Smooth muscle cell (in vitro differentiated cells): ENCODE measurements around the gene ZNF563. TPM values are rescaled to one million over a fixed set of nuclear protein-coding genes. Genes with fewer than 3 reads are reported as not detected.

ENCODE experiments used
- DNase-seq: peaks from one replicate; lab custom pipeline; 2025; ENCODE audit not compliant: unreplicated experiment; lab: John Stamatoyannopoulos, UW
- H2AFZ ChIP-seq: fragments of 200-600 bp; sonication (generic); 2 replicates; pipeline ENCODE4 v1.6.0; 2016; ENCODE audit warnings: antibody characterized with exemption, low read depth, mild to moderate bottlenecking
- H3F3A ChIP-seq: fragments of 200-600 bp; sonication (generic); 2 replicates; pipeline ENCODE4 v1.6.0; 2017; ENCODE audit warnings: antibody characterized with exemption, low read depth
- H3K27ac ChIP-seq: fragments of 200-600 bp; sonication (generic); 2 replicates; pipeline ENCODE4 v1.5.1; 2016; ENCODE audit warnings: low read depth, mild to moderate bottlenecking
- H3K27me3 ChIP-seq: fragments of 200-600 bp; sonication (generic); 2 replicates; pipeline ENCODE4 v1.6.1; 2016; ENCODE audit warnings: low read depth, mild to moderate bottlenecking
- H3K36me3 ChIP-seq: fragments of 200-600 bp; sonication (generic); 2 replicates; pipeline ENCODE4 v1.5.1; 2016; ENCODE audit warnings: low read depth
- H3K4me1 ChIP-seq: fragments of 200-600 bp; sonication (generic); 2 replicates; pipeline ENCODE4 v1.5.1; 2016; ENCODE audit warnings: low read depth
- H3K4me2 ChIP-seq: fragments of 200-600 bp; sonication (generic); 2 replicates; pipeline ENCODE4 v1.6.0; 2016; ENCODE audit warnings: mild to moderate bottlenecking
- H3K4me3 ChIP-seq: fragments of 200-600 bp; sonication (generic); 2 replicates; pipeline ENCODE4 v1.5.1; 2016; ENCODE audit warnings: mild to moderate bottlenecking
- H3K79me2 ChIP-seq: fragments of 200-600 bp; sonication (generic); 2 replicates; pipeline ENCODE4 v1.6.0; 2016; ENCODE audit warnings: low read depth, mild to moderate bottlenecking
- H3K9ac ChIP-seq: fragments of 200-600 bp; sonication (generic); 2 replicates; pipeline ENCODE4 v1.6.0; 2016; ENCODE audit warnings: low read depth
- H3K9me3 ChIP-seq: fragments of 200-600 bp; sonication (generic); replicated peaks from 2 replicates; pipeline ENCODE4 v1.5.1; 2016; ENCODE audit warnings: low read depth
- H4K20me1 ChIP-seq: fragments of 200-600 bp; sonication (generic); 2 replicates; pipeline ENCODE4 v1.6.0; 2016; ENCODE audit warnings: low read depth
- CTCF ChIP-seq: fragments of 200-600 bp; sonication (generic); IDR thresholded peaks from 2 replicates; pipeline ENCODE4 v1.5.1; 2017; ENCODE audit warnings: borderline replicate concordance, mild to moderate bottlenecking, antibody characterized with exemption; ENCODE audit not compliant: insufficient read depth, poor library complexity, severe bottlenecking
- WGBS: methylation state at CpG from one replicate; pipeline ENCODE4 v1.1.7; 2016; ENCODE audit warnings: low lambda C conversion rate; 5-methylcytosine and 5-hydroxymethylcytosine counted together
- polyA plus RNA-seq: library from polyadenylated mRNA; unstranded; fragments of >200 nt; fragmentation: Nextera tagmentation; extraction: Ambion mirVana; gene quantifications from 2 replicates; pipeline ENCODE4 v1.2.1, GENCODE V29; 2016
- total RNA-seq: library from RNA; depleted of rRNA; stranded (reverse); fragments of >200 nt; gene quantifications from 2 replicates; pipeline ENCODE4 v1.2.3, GENCODE V29; 2014

The ZNF563 gene
- total and polyA plus RNA-seq, 2 experiments from 2014 or later, result 1.1 to 6.7 TPM

- no peak overlapping the region for H3K27ac ChIP-seq
These were observed 11.8 kb upstream of the ZNF563 start for GRCh38 chr19:12345197-12345596.

GRCh38 chr19:12331211-12331941 is 2.1 kb downstream of the ZNF563 start:
- H3K27ac ChIP-seq, result no peak overlapping the region
- no peaks in the 10 kb centered on the region for H3F3A ChIP-seq
- H3K4me1 ChIP-seq, result peaks cover 5% of the 10 kb centered on the region
- no peak overlapping the region for H2AFZ ChIP-seq
- H4K20me1 ChIP-seq, result no peaks in the 10 kb centered on the region
- no peaks in the 10 kb centered on the region for H3K27me3 ChIP-seq
- no peak for DNase-seq
- peaks cover 18% of the 10 kb centered on the region for H3K79me2 ChIP-seq
- no peaks in the 10 kb centered on the region for H3K9me3 ChIP-seq
- no peak overlapping the region for H3K9ac ChIP-seq
- no peak overlapping the region for H3K4me3 ChIP-seq
- no peak overlapping the region for H3K4me2 ChIP-seq
- TF ChIP-seq CTCF, result no peak
- no peaks in the 10 kb centered on the region for H3K36me3 ChIP-seq
- WGBS, result 86% methylated on average over 4 of the region's 4 CpGs

More at GRCh38 chr19:12345197-12345596, 11.8 kb upstream of the ZNF563 start:
- 92% methylated on average over 1 of the region's 1 CpG for WGBS
- H2AFZ ChIP-seq, result no peak overlapping the region
- H3K4me2 ChIP-seq, result no peak overlapping the region
- DNase-seq, result no peak
- H3K27me3 ChIP-seq, result no peaks in the 10 kb centered on the region
- H3K4me1 ChIP-seq, result no peaks in the 10 kb centered on the region
- no peak for TF ChIP-seq CTCF
- no peaks in the 10 kb centered on the region for H4K20me1 ChIP-seq
- H3K9ac ChIP-seq, result no peak overlapping the region
- H3F3A ChIP-seq, result no peaks in the 10 kb centered on the region
- H3K9me3 ChIP-seq, result peaks cover 23% of the 10 kb centered on the region
- H3K79me2 ChIP-seq, result no peaks in the 10 kb centered on the region
- H3K4me3 ChIP-seq, result no peak overlapping the region
- peaks cover 11% of the 10 kb centered on the region for H3K36me3 ChIP-seq

- over 99% methylated on average over 4 of the region's 4 CpGs for WGBS
- TF ChIP-seq CTCF, result no peak
- no peak for DNase-seq
These were observed 3.1 kb downstream of the ZNF563 start for GRCh38 chr19:12330340-12330739.

GRCh38 chr19:12325690-12326089 is 7.7 kb downstream of the ZNF563 start:
- no peak overlapping the region for H3K27ac ChIP-seq
- H3K4me3 ChIP-seq, result no peak overlapping the region
- DNase-seq, result no peak
- no peaks in the 10 kb centered on the region for H3K4me1 ChIP-seq
- H3F3A ChIP-seq, result no peaks in the 10 kb centered on the region
- H3K27me3 ChIP-seq, result no peaks in the 10 kb centered on the region
- no peak overlapping the region for H3K4me2 ChIP-seq
- peaks cover 12% of the 10 kb centered on the region for H3K79me2 ChIP-seq
- H3K36me3 ChIP-seq, result peaks cover 26% of the 10 kb centered on the region
- H4K20me1 ChIP-seq, result no peaks in the 10 kb centered on the region
- no peak for TF ChIP-seq CTCF
- peaks cover 27% of the 10 kb centered on the region for H3K9me3 ChIP-seq
- no peak overlapping the region for H3K9ac ChIP-seq
- no peak overlapping the region for H2AFZ ChIP-seq

More at GRCh38 chr19:12330340-12330739, 3.1 kb downstream of the ZNF563 start:
- Histone ChIP-seq H3K27ac (no peak overlapping the region), H3K27me3 (no peaks in the 10 kb centered on the region), H2AFZ (no peak overlapping the region), H3K4me1 (peaks cover 5% of the 10 kb centered on the region), H3K4me3 (no peak overlapping the region), H3K4me2 (no peak overlapping the region), H3K79me2 (peaks cover 18% of the 10 kb centered on the region), H3K9me3 (no peaks in the 10 kb centered on the region), H3K36me3 (no peaks in the 10 kb centered on the region), H4K20me1 (no peaks in the 10 kb centered on the region), H3K9ac (no peak overlapping the region), H3F3A (no peaks in the 10 kb centered on the region)
